Measurements from ENCODE around the gene ADPRHL1. TPM values are rescaled to one million over a fixed set of nuclear protein-coding genes. Genes with fewer than 3 reads are reported as not detected.

Gene ADPRHL1
- polyA plus RNA-seq, 1 donor (not counting 4 experiments of a cell fraction or from before 2014, with no cell fraction given), result 1.2 TPM

- no peaks in the 10 kb centered on the region for H3K9me3 ChIP-seq (ENCODE audit: control insufficient read depth, low read depth, low read length)
- FAIRE-seq (no peak), DNase-seq (ENCODE audit: low read depth, low spot score) (no peak)
- H4K20me1 ChIP-seq (ENCODE audit: control insufficient read depth, extremely low read depth, insufficient read depth, low read length), result no peaks in the 10 kb centered on the region
- peaks cover 6% of the 10 kb centered on the region for H3K4me1 ChIP-seq (ENCODE audit: control insufficient read depth, extremely low read depth, insufficient read depth, low read length)
- H3K4me3 ChIP-seq (ENCODE audit: control insufficient read depth in 2 of 3, extremely low read depth in 1 of 3, insufficient read depth in 2 of 3, low read depth in 1 of 3, low read length in 3 of 3), result no peak overlapping the region
- no peak overlapping the region for H2AFZ ChIP-seq (ENCODE audit: control insufficient read depth, low read length)
- H3K9ac ChIP-seq (ENCODE audit: control insufficient read depth, extremely low read depth, insufficient read depth, low read length), result no peak overlapping the region
- no peak overlapping the region for H3K4me2 ChIP-seq (ENCODE audit: control insufficient read depth, extremely low read depth, insufficient read depth, low read depth, low read length)
- TF ChIP-seq, protein P1, sequence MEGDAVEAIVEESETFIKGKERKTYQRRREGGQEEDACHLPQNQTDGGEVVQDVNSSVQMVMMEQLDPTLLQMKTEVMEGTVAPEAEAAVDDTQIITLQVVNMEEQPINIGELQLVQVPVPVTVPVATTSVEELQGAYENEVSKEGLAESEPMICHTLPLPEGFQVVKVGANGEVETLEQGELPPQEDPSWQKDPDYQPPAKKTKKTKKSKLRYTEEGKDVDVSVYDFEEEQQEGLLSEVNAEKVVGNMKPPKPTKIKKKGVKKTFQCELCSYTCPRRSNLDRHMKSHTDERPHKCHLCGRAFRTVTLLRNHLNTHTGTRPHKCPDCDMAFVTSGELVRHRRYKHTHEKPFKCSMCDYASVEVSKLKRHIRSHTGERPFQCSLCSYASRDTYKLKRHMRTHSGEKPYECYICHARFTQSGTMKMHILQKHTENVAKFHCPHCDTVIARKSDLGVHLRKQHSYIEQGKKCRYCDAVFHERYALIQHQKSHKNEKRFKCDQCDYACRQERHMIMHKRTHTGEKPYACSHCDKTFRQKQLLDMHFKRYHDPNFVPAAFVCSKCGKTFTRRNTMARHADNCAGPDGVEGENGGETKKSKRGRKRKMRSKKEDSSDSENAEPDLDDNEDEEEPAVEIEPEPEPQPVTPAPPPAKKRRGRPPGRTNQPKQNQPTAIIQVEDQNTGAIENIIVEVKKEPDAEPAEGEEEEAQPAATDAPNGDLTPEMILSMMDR (optimal IDR thresholded peaks at IDR 0.05 in 1 of 3, IDR thresholded peaks at IDR 0.05 in 1 of 3, conservative IDR thresholded peaks at IDR 0.05 in 1 of 3; ENCODE audit: extremely low read depth in 1 of 3, insufficient read depth in 2 of 3, low read length in 3 of 3), result no peak
- TF ChIP-seq EZH2 (IDR thresholded peaks at IDR 0.05; ENCODE audit: low read length), result no peak
- dilution Hi-C loops (cut with MboI; ENCODE audit: extremely low pct_ligation_motif_present, low sequenced_read_pairs), result no loop called here
- H3K79me2 ChIP-seq (ENCODE audit: control insufficient read depth, insufficient read depth, low read length), result no peaks in the 10 kb centered on the region
- H3K27me3 ChIP-seq (ENCODE audit: control insufficient read depth, extremely low read depth, insufficient read depth, low read length), result no peaks in the 10 kb centered on the region
- H3K9me1 ChIP-seq (ENCODE audit: control insufficient read depth, extremely low read depth, insufficient read depth, low read length), result no peaks in the 10 kb centered on the region
- H3K36me3 ChIP-seq (ENCODE audit: control insufficient read depth in 2 of 2, extremely low read depth in 1 of 2, insufficient read depth in 2 of 2, low read length in 2 of 2), result no peaks in the 10 kb centered on the region
- H3K27ac ChIP-seq (ENCODE audit: control insufficient read depth, insufficient read depth, low read length), result no peak overlapping the region
Observed at GRCh38 chr13:113361406-113361805, 91.9 kb downstream of the ADPRHL1 start.

DNA sequence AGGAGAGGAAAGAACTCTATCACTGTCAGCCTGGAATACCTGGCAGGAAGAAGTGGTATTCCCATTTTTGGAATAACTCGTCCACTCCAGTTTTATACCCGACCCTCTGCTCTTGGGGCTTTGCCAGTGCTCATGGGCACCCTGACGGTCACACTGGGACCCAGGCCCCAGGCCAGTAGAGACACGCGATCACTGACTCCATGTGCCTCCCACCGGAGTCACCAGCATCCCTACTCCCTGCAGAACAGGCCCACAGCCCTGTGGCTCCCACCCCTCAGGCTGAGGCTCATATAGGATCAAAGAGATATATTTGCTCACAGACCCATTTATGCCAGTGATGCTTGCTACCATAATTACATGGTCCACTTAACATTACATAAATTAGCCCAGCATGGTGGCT is 92.8 kb downstream of the ADPRHL1 start:
- H3K9me1 ChIP-seq (ENCODE audit: control insufficient read depth, extremely low read depth, insufficient read depth, low read length), result no peaks in the 10 kb centered on the region
- H3K9ac ChIP-seq (ENCODE audit: control insufficient read depth, extremely low read depth, insufficient read depth, low read length), result no peak overlapping the region
- dilution Hi-C loops (cut with MboI; ENCODE audit: extremely low pct_ligation_motif_present, low sequenced_read_pairs), result no loop called here
- TF ChIP-seq, protein P1 (optimal IDR thresholded peaks at IDR 0.05 in 1 of 3, IDR thresholded peaks at IDR 0.05 in 1 of 3, conservative IDR thresholded peaks at IDR 0.05 in 1 of 3; ENCODE audit: extremely low read depth in 1 of 3, insufficient read depth in 2 of 3, low read length in 3 of 3), result no peak
- no peak for TF ChIP-seq EZH2 (IDR thresholded peaks at IDR 0.05; ENCODE audit: low read length)
- no peaks in the 10 kb centered on the region for H3K9me3 ChIP-seq (ENCODE audit: control insufficient read depth, low read depth, low read length)
- H2AFZ ChIP-seq (ENCODE audit: control insufficient read depth, low read length), result no peak overlapping the region
- no peak overlapping the region for H3K4me3 ChIP-seq (ENCODE audit: control insufficient read depth in 2 of 3, extremely low read depth in 1 of 3, insufficient read depth in 2 of 3, low read depth in 1 of 3, low read length in 3 of 3)
- no peak overlapping the region for H3K27ac ChIP-seq (ENCODE audit: control insufficient read depth, insufficient read depth, low read length)
- no peaks in the 10 kb centered on the region for H3K36me3 ChIP-seq (ENCODE audit: control insufficient read depth in 2 of 2, extremely low read depth in 1 of 2, insufficient read depth in 2 of 2, low read length in 2 of 2)
- H3K79me2 ChIP-seq (ENCODE audit: control insufficient read depth, insufficient read depth, low read length), result no peaks in the 10 kb centered on the region
- no peaks in the 10 kb centered on the region for H4K20me1 ChIP-seq (ENCODE audit: control insufficient read depth, extremely low read depth, insufficient read depth, low read length)
- no peaks in the 10 kb centered on the region for H3K27me3 ChIP-seq (ENCODE audit: control insufficient read depth, extremely low read depth, insufficient read depth, low read length)
- H3K4me2 ChIP-seq (ENCODE audit: control insufficient read depth, extremely low read depth, insufficient read depth, low read depth, low read length), result no peak overlapping the region
- DNase-seq (ENCODE audit: low read depth, low spot score) (no peak), FAIRE-seq (no peak)
- peaks cover 6% of the 10 kb centered on the region for H3K4me1 ChIP-seq (ENCODE audit: control insufficient read depth, extremely low read depth, insufficient read depth, low read length)

All from keratinocyte (primary cell).